Ishikawa (cell line): ENCODE measurements around the gene RNF31.

Experiments used
- NFIC ChIP-seq: IDR thresholded peaks from 2 replicates; pipeline ENCODE4 v1.6.1; 2012
- TF ChIP-seq, protein P1 (sequence below): IDR thresholded peaks from 2 replicates; pipeline ENCODE4 v1.6.1; 2012; ENCODE audit warnings: low read depth, mild to moderate bottlenecking

- TF ChIP-seq, protein P1, sequence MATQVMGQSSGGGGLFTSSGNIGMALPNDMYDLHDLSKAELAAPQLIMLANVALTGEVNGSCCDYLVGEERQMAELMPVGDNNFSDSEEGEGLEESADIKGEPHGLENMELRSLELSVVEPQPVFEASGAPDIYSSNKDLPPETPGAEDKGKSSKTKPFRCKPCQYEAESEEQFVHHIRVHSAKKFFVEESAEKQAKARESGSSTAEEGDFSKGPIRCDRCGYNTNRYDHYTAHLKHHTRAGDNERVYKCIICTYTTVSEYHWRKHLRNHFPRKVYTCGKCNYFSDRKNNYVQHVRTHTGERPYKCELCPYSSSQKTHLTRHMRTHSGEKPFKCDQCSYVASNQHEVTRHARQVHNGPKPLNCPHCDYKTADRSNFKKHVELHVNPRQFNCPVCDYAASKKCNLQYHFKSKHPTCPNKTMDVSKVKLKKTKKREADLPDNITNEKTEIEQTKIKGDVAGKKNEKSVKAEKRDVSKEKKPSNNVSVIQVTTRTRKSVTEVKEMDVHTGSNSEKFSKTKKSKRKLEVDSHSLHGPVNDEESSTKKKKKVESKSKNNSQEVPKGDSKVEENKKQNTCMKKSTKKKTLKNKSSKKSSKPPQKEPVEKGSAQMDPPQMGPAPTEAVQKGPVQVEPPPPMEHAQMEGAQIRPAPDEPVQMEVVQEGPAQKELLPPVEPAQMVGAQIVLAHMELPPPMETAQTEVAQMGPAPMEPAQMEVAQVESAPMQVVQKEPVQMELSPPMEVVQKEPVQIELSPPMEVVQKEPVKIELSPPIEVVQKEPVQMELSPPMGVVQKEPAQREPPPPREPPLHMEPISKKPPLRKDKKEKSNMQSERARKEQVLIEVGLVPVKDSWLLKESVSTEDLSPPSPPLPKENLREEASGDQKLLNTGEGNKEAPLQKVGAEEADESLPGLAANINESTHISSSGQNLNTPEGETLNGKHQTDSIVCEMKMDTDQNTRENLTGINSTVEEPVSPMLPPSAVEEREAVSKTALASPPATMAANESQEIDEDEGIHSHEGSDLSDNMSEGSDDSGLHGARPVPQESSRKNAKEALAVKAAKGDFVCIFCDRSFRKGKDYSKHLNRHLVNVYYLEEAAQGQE = no peak
- TF ChIP-seq NFIC = no peak
Observed at GRCh38 chr14:24130380-24130716, 16.9 kb upstream of the RNF31 start, which contains the start of gene FITM1.
